ENCODE measurements around the gene RASSF6.

GRCh38 chr4:73539386-73539785, 80.8 kb downstream of the RASSF6 start:
- TF ChIP-seq EP300 (IDR thresholded peaks at IDR 0.05; ENCODE audit: borderline replicate concordance in 1 of 2, low read depth in 2 of 2, low read length in 2 of 2) (no peak), POLR2A (IDR thresholded peaks at IDR 0.05; ENCODE audit: control extremely low read depth in 1 of 2, low read depth in 2 of 2, low read length in 2 of 2) (no peak), CTCF (IDR thresholded peaks at IDR 0.05; ENCODE audit: control extremely low read depth in 1 of 3, insufficient read depth in 1 of 3, low read depth in 1 of 3, low read length in 3 of 3) (no peak), TEAD4 (IDR thresholded peaks at IDR 0.05; ENCODE audit: low read depth, low read length) (no peak), ASH2L (IDR thresholded peaks at IDR 0.05; ENCODE audit: low read length) (no peak), ZNF274 (IDR thresholded peaks at IDR 0.05; ENCODE audit: borderline replicate concordance, extremely low read depth, low read length) (no peak), TAF1 (IDR thresholded peaks at IDR 0.05; ENCODE audit: low read depth, low read length) (no peak)

Data from H1 (cell line).